ENCODE data around the gene IGF2.
A peak's percentile ranks its signal among the peaks of the same experiment; 100 is the strongest.
"Not testable (repeated sequence)": the region's sequence is repeated elsewhere in the genome, so short reads cannot be mapped to it uniquely, and the experiment has no call there.

The IGF2 gene, protein sequence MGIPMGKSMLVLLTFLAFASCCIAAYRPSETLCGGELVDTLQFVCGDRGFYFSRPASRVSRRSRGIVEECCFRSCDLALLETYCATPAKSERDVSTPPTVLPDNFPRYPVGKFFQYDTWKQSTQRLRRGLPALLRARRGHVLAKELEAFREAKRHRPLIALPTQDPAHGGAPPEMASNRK

DNA sequence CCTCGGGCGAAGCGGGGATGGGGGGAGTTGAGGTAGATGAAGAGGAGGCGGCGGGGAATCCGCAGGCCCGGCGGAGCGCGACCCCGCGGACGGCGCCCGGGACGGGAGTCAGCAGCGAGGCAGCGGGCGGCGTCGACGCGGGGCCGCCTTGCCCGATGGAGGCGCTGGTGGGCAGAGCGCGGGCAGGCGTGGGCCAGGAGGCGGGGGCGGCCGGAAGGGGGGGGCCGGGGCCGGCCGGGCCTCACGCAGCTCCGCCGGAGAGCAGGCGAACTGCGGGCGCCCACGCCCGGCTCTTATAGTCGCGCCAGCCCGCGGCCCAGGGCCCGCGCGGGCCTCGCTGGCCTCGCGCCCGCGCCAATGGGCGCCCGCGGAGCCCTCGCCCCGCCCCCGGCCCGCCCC is at the start of gene IGF2:
IGF2 (minus strand) TSS at position 267 of the 399 bp plus-strand sequence. CDS start 3,866 bp downstream, outside the sequence.
- no peak for DNase-seq (ENCODE audit: low spot score)

DNA sequence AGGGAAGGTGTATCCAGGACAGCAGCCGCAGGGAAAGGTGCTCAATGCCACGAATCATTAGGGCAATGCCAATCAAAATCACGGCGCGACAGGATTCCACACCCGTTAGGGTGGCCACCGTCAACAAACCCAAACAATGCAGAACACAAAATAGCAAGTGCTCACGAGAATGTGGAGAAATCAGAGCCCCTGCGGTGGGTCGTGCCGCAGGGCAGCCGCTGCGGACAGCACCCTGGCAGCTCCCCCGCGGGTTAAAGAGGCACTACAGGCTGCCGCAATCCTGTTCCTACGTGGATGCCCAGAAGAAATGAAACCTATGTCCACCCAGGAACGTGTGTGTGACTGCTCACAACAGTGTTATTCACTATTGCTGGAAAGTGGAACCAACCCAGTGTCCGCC is 49.6 kb upstream of the IGF2 start:
- no peak for DNase-seq (ENCODE audit: low spot score)

DNA sequence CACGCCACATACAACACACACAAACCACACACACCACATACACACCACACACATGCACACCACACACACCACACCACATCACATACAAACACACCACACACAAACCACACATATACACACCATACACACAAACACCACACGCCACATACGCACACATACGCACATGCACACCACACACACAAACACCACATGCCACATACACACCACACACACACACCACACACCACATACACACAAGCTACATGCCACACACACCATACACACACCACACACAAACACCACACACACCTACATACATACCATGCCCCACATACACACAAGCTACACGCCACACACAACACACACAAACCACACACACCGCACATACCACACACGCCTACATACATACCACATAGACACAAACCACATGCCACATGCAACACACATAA is 48.1 kb upstream of the IGF2 start:
- no peak for DNase-seq (ENCODE audit: low spot score)

DNA sequence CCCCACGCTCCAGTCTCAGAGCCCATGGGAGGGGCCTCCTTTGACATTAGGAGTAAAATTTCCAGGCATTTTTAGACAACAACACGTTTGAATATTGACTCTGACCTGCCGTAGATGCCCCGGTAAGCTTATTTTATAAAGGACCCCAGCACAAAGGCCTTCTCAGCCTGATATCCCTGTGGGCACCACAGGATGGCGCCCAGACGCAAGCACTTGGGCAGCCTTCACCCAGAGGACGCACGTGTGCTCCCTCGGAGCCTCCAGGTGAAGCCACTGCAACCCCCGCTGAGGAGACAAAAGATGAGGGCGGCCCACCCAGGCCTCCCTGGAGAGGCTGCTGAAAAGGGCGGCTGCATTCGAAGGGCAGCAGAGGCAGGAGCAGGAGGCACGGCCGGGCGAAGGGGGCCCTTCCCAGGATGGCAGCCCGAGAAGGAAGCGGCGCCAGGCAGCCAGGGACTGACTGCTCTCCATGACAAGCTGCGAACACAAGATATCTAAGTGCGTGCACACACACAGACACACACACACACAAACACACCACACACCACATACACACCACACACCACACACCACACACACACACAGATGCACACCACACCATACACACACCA is 47.6 kb upstream of the IGF2 start:
- no peak for DNase-seq (ENCODE audit: low spot score)

DNA sequence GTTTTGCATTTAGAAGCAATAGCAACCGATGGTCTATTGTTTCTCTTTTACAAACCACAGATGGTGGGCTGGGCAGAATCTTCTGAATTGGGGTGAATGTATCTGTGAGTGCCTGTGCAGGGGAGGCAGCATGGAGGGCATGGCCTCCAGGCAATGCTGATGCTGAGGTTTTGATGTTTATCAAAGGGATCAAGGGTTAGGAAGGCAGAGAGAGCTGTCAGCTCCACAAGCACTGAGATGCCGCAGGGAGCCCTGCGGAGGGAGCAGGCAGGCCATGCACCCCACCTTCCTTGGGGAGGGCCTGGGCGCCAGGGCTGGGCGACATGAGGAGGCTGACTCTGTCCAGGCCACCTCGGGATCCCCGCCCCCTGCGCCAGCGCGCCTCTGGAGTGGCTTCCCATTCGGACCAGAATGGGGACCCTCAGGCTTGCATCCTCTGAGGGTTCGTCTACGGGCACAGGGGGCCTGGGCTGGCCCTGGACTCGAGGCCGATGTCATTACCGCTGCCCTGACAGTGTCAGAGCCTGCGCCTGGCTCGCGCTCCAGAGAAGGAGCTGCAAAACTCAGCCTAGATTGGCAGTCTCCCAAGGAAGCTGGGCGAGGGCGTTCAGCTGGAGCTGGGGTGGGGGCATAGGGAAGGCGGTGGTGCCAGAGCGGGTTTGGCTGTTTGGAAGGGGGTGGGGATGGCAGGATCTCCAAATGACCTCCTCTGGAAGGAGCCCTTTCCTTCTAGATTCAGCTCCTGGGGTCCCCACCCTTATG is 46.3 kb upstream of the IGF2 start:
- DNase-seq (ENCODE audit: low spot score) = no peak

DNA sequence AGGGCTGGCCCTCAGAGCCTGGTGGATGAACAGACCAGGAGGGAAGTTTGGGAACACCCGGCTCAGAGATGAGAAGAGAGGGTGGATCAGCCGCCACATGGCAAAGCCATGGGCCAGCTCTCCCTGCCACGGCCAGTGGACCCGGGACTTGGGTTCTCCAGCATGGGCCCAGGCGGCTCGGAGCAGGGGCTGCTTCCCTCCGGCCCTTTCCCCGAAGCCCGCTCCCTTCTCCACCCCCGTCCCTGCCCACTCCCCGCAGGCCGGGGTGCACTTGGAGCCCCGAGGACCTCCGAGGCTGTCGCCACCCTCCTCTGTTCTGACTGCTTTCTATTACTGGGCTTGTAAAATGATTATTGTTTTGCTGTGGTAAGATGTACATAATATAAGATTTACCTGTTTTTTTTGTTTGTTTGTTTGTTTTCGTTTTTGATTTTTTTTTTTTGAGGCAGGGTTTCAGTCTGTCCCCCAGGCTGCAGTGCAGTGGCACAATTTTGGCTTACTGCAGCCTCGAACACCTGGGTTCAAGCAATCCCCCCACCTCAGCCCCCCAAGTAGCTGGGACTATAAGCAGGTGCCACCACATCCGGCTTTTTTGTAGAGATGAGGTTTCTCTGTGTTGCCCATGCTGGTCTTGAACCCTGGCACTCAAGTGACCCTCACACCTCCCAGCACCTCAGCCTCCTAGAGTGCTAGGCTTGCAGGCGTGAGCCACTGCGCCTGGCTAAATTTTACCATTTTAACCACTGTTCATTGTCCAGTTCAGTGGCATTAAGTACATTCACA is 43.7 kb upstream of the IGF2 start:
- DNase-seq (ENCODE audit: low spot score) = no peak

DNA sequence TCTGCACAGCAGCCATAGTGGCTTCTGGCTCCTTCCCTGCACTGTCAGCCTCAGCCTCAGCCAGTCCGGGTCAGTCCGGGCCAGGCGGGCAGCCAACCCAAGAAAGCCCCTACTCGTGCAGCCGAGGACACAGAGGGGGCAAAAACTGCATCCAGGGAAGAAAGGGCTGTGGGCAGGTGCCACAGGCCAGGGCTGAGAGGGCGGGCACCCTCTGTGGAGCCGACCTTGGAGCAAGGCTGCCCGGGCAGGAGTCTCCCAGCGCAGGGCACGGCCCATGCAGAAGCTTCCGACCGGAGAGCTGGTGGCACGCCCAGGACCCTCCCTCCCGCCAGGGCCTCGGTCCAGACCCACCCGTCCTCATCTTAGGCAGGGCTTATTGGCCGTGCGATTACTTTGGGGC is 42.9 kb upstream of the IGF2 start:
- DNase-seq (ENCODE audit: low spot score) = no peak

DNA sequence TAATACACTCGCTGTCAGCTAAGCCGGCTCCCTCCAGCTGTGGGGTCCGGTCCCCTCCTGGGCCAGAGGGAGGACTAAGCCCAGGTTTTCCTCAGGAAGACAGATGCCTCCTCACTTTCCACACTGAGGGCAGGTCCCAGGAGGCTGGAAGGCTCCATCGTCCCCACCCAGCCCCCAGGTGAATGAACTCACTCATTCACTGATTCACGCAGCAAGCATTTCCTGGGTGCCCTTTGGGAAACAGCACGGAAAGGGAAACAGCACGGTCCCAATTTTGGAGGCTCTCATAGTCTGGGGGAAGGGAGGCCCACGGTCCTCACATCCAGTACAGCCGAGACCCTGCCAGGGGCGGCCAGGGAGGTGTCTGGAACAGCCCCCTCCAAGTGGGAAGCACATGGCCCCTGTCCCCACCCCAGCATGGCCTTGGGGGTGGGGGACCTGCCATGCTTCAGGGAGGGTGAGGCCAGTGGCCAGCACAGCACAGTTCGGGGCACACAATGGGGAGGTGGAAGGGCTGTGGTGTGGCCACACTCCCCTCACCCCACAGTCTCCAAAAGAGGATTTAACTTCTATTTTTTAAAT is 41.7 kb upstream of the IGF2 start:
- no peak for DNase-seq (ENCODE audit: low spot score)

DNA sequence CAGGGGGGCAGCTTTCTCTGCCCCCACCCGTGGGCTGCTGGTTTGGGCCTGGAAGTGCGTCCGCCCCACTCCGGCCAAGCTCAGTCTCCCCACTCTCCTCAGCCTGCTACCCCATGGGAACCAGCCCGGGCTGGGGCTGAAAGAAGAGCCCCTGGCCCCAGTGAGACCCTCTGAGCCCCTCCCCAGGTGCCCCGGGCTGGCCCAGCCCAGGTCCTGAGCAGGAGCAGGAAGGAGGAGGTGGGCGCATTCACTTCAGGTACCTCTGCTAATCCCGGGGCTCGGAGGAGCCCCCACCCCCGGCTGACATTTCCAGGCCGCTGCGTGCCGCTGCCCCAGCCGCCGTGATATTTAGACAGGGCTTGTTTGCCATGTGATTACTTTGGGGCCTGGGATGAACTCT is 41.2 kb upstream of the IGF2 start:
- DNase-seq (ENCODE audit: low spot score) = no peak

DNA sequence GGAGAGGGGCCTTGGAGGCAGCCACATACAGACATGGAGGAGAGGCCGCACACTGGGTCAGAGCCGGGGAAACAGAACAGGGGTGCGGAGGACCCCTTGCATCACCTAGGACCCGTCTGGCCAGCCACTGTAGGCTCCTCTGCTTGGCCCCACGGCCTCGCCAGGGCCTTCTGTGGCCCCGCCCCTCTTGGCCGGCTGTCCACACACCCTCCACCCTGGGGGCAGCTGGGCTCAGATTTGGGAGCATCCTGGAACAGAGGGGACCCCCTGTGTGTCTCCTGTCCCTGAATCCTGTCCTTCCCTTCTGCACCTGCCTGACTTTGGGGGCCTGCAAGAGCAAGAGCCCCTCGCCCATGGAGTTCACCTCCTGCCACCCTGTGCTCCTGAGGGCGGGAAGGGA is 40.3 kb upstream of the IGF2 start:
- DNase-seq (ENCODE audit: low spot score) = no peak

DNA sequence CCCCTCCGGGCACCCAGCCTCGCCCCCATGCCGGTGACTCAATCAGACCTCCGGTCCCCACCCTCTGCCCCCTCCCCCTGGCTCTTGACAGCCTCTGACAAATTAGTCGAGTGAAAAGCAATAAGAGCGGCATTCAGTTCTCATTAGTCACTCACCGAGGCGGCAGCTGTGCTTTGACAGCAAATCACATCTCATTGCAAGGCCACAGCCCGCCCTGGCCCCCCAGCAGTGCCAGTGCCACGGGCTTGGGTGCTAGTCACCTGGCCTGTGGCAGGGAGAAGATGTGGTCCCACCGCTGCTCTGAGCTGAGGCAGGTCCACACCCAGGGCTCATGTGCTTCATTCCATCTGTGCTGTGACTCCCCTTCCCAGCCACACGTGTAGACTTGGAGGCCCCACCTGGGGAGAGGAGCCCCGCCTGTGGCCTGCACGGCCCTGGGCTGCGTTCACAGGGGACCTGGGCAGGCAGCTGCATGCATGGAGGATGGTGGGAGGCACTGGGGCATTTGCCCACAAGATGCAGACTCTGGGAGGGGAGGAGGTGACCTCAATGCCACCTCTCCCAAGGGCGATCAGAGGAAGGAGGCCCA is 39.8 kb upstream of the IGF2 start:
- peak; percentile 35 for DNase-seq (ENCODE audit: low spot score)

DNA sequence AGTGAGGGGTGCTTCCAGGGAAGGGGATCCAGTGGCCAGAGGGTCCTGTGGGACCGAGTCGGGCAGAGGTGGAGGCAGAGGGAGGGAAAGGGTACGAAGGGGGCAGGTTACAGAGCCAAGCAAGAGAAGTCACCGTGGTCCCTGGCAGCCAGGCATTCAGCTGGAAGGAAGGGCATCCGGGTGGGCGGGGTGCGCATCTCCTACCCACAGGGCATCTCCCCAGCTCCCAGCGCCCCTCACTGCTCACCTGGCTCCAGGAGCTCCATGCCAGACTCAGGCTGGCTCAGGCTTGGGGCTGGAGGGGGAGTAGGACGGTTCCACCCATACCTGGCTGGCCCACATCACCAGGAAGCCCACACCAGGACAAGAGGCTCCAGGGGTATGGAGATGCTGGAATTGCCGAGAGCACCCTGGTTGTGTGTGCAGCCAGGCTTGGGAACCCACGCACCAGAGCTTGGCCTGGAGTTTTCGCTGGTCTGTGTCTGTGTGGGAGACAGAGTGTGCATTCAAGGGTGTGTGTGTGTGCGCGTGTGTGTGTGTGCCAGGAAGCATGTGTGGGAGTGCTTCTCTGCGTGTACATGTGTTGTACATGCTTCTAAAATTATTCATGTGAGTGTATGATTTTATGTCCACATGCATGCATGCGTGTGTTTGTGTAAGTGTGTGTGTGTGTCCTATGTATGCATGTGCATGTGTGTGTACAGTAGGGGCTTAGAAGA is 39.0 kb upstream of the IGF2 start:
- not testable (repeated sequence) for DNase-seq (ENCODE audit: low spot score)

DNA sequence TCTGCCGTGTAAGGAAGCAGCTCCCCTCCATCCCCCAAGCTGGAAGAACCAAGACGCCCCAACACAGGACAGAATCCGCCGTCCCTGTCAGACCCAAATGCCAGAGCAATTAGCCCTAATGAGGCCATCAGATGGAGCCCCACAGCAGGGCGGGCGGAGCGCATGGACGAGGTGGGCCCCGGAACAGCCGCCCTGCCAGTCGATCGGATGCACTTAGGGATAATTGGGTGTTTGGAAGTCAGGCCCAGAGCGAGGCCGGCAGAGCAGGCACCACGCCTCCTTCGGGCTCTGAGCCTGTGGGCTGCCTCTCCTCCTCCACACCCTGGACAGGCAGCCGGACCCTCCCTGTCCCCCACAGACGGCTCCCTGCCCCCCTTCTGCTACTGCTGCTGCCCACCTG is 37.9 kb upstream of the IGF2 start:
- DNase-seq (ENCODE audit: low spot score) = no peak

DNA sequence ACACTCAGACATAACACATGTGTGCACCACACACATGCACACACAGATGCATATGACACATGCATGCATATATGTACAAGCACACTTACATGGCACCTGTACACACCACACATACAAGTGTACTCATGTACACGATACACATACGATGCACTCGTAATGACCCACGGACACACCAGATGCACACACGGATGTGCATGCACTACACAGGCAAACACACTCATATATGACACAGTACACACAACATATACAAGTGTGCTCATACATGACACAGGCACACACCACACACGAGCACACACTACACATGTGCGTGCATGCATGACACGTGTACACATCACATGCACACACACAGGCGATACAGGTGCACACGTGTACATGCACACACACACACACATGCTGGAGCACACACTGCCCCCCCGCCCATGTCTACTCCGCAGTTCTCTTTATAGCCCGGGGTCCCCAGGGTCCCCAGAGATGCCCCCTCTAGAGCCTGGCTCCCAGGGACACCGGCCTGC is 37.3 kb upstream of the IGF2 start:
- DNase-seq (ENCODE audit: low spot score) = no peak

DNA sequence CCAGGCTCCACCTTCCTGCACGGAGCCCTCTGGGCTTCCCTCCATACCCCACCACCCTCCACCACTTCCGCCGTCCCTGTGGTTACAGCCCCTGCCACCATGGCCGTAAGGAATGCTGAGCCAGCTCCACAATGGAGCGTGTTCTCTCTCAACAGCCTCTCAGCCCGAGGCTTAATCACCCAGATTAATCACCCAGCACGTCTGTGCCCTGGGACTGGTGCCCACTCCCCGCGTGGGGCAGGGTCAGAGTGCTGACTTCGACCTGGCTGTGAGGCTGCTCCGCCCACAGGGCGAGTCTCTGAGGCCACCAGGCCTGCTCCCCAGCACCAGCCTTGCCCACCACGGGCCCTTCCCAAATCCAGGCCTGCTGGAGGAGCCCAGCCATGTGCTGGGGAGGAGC is 36.5 kb upstream of the IGF2 start:
- DNase-seq (ENCODE audit: low spot score) = peak; percentile 72

DNA sequence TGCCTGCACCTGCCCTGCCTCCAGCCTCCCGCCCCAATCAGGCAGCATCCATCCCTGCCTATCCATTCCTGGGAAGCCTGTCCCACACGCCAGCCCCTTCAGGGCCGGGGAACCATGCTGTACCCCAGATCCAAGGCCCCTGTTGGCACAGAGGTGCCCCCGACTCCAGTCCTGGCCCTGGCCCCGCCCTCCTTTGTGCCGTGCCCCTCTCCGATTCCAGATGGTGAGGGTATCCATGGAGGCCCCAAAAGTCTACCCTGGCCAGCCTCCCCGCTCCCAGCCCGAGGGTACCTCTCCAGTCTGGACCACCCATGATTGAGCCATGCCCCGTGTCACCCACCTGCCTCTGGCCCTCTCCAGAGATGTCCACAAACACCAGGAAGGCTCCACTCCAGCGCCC is 35.2 kb upstream of the IGF2 start:
- DNase-seq (ENCODE audit: low spot score) = no peak

DNA sequence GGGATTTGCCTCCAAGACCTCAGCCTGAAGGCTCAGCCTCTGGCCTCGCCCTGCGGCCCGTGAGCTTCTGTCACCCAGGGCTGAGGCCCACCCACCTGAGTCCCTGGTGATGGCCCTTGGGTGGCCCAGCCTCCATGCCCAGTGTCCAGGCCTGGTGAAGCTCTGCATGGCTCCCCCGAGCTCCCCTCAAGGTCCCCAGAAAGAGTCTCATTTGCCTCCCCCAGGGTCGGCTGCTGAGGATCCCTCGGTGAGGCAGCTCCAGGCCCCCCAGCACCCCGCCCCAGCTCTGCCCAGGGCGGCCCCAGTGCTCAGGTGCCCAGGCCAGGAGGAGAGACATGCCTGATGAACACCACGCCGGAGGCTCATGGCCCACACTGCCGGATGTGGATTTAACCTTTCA is 34.6 kb upstream of the IGF2 start:
- no peak for DNase-seq (ENCODE audit: low spot score)

DNA sequence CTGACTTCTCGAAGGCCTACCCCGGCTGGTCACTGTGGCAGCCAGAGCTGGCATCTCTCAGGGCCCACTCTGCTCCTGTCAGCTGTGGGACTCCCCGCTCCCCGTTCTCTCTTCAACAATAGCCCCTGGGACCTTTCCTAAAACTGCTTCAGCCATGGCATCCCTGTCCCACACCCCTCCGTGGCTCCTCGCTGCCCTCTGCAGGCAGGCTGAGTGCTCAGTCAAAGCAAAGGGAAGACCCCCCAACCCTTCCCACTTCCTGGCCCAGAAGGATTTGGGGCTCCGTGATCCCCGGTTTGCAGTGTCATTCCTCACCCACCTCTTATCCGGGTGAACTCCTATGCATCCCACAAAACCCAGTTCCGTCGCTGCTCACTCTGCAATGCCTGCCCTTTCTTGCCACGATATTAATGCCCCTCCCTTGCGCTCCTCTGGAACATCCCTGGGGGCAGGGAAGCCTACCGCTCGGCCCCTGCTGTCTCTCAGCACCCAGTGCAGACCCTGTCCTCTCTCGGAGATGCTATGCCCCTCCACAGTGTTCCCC is 34.0 kb upstream of the IGF2 start:
- no peak for DNase-seq (ENCODE audit: low spot score)

DNA sequence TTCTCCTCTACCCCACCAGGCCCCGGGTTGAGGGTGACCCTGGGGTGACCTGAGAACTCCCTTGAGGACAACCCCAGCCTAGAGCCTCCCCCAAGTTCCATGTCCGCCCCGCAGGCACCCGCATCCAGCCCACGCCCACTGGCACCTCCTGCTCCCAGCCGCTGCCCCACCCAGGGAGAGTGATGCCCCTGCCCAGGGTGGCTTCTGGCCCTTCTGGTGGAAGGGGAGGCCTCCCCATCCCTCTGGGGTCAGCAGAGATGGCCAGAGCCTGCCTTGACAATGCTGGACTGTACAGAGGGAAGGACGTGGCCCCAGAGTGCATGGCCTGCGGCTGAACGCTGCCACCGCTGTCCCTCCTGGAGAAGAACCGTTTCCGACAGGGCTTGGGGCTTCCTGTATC is 33.5 kb upstream of the IGF2 start:
- no peak for DNase-seq (ENCODE audit: low spot score)

DNA sequence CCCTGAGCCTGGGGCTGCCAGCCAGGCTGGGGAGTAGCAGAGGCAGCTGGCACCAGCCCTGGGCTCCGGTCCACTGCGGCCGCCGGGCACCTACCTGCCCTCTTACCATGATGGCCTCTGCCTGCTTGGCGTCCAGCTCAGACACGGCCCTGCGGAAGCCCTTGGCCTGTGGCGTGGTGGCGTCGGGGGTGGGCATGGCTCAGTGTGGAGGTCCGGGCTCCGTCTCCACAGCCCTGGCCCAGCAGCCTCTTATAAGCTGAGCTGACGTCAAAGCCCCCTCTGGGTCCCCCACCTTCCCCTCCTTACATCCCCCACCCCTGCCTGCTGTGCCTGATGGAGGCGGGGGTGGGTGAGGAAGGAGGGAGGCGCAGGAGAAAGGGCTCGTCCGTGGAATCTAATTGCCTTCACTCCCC is 32.4 kb upstream of the IGF2 start, which contains the start of gene TH:
TH (minus strand) TSS at position 225 of the 413 bp plus-strand sequence; CDS start at position 196, 29 bp downstream.
- DNase-seq (ENCODE audit: low spot score) = no peak
